BE2C (cell line): ENCODE data around the gene NUB1.

ENCODE experiments used
- DNase-seq: peaks from one replicate; pipeline ENCODE4 v3.0.0-alpha.2; 2020
- H3K27me3 ChIP-seq: fragments of 250-450 bp; sonication (Bioruptor Pico); 2 replicates; pipeline ENCODE4 v1.5.1; 2020; ENCODE audit warnings: mild to moderate bottlenecking
- H3K36me3 ChIP-seq: fragments of 250-450 bp; sonication (Bioruptor Pico); 2 replicates; pipeline ENCODE4 v1.5.1; 2020; ENCODE audit warnings: mild to moderate bottlenecking
- H3K4me1 ChIP-seq: fragments of 250-450 bp; sonication (Bioruptor Pico); 2 replicates; pipeline ENCODE4 v1.5.1; 2020
- H3K4me3 ChIP-seq: 2 replicates; pipeline ENCODE4 v1.5.1; 2011; ENCODE audit warnings: low read depth, low read length
- H3K9me3 ChIP-seq: fragments of 250-450 bp; sonication (Bioruptor Pico); 2 replicates; pipeline ENCODE4 v1.5.1; 2020
- CTCF ChIP-seq: IDR thresholded peaks from 2 replicates; pipeline ENCODE4 v1.5.1; 2012; ENCODE audit warnings: mild to moderate bottlenecking, low read depth, low read length

The NUB1 gene

DNA sequence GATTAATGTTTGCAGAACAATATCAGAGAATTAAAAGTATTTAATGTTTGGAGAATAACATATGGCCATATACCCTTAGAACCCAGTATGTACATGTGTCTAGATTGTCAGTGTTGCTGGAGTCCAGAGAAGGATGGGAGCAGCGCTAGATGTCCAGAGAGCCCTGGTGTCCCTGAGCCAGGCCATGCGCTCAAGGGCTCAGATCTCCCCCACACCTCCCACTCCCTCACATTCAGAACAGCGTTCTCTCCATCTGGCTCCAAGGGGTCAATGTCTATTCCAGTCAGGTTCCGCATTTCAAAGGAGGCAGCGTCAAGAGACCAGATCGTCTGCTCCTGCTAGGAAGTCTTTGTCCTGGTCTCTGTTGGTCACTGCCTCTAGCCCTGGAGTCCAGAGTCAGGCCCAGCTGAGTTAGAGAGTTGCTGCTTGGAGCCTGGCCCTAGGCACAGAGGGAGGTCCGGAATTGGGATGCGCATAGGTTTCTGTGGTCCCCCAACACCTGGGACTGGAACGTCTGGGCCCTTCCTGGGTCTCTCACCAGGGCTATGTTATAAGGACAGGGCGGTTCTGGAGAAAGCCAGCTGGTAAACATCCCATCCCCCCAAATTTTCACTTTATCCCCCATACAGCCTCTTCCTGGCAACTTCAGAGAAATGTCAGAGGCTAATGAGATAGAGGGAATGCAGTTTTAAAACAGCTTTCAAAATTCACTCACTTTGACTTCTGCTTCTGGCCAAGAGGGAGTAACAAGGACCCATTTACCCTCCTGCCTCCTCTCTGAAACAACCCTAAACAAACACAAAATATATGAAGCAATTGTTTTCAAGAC is 74.7 kb downstream of the NUB1 start:
- no peak for TF ChIP-seq CTCF
- Histone ChIP-seq H3K9me3 (no peaks in the 10 kb centered on the region), H3K27me3 (peaks cover 23% of the 10 kb centered on the region), H3K4me1 (no peaks in the 10 kb centered on the region), H3K36me3 (no peaks in the 10 kb centered on the region), H3K4me3 (no peak overlapping the region)
- no peak for DNase-seq

- Histone ChIP-seq H3K36me3 (no peaks in the 10 kb centered on the region), H3K4me1 (no peaks in the 10 kb centered on the region), H3K4me3 (no peak overlapping the region), H3K27me3 (peaks cover 17% of the 10 kb centered on the region), H3K9me3 (no peaks in the 10 kb centered on the region)
- no peak for DNase-seq
- TF ChIP-seq CTCF, result no peak
These were observed 75.3 kb downstream of the NUB1 start for GRCh38 chr7:151416941-151417315.

GRCh38 chr7:151420144-151420543 is 78.5 kb downstream of the NUB1 start:
- H3K4me3 ChIP-seq, result no peak overlapping the region
- no peaks in the 10 kb centered on the region for H3K36me3 ChIP-seq
- H3K27me3 ChIP-seq, result peaks cover 8% of the 10 kb centered on the region
- TF ChIP-seq CTCF, result no peak
- no peaks in the 10 kb centered on the region for H3K9me3 ChIP-seq
- no peaks in the 10 kb centered on the region for H3K4me1 ChIP-seq
- no peak for DNase-seq

DNA sequence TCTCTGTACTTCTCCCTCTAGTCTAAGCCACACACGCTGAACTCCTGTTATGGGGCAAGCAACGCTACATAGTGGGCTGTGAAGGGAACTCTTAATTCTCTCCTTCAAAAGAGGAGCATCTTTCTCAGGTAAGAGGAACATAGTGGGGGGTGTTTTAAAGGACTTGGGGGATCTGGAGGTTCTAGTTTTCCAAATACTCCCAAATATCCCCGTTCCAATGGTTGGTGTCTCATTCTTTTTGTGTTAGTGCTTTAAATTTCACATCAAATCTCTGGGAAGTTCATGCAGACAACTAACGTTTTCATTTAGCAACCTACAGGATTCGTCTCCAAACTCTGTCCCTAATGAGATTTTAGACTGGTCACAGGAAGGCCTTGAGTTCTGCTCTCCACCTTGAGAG is 80.6 kb downstream of the NUB1 start:
- no peak for DNase-seq
- no peaks in the 10 kb centered on the region for H3K36me3 ChIP-seq

GRCh38 chr7:151423226-151423625 is 81.6 kb downstream of the NUB1 start:
- TF ChIP-seq CTCF, result no peak
- no peak overlapping the region for H3K4me3 ChIP-seq
- no peak for DNase-seq
- H3K36me3 ChIP-seq, result no peaks in the 10 kb centered on the region
- no peaks in the 10 kb centered on the region for H3K4me1 ChIP-seq
- no peaks in the 10 kb centered on the region for H3K27me3 ChIP-seq
- H3K9me3 ChIP-seq, result no peaks in the 10 kb centered on the region

More for the DNA sequence above, 80.6 kb downstream of the NUB1 start:
- no peaks in the 10 kb centered on the region for H3K9me3 ChIP-seq
- H3K4me3 ChIP-seq, result no peak overlapping the region
- no peaks in the 10 kb centered on the region for H3K27me3 ChIP-seq
- TF ChIP-seq CTCF, result no peak
- H3K4me1 ChIP-seq, result no peaks in the 10 kb centered on the region

- no peak for TF ChIP-seq CTCF
- H3K27me3 ChIP-seq, result no peaks in the 10 kb centered on the region
These were observed 82.3 kb downstream of the NUB1 start for GRCh38 chr7:151423936-151424335.

More at GRCh38 chr7:151423936-151424335, 82.3 kb downstream of the NUB1 start:
- DNase-seq, result no peak
- no peaks in the 10 kb centered on the region for H3K9me3 ChIP-seq
- H3K36me3 ChIP-seq, result no peaks in the 10 kb centered on the region
- no peak overlapping the region for H3K4me3 ChIP-seq
- no peaks in the 10 kb centered on the region for H3K4me1 ChIP-seq
